GM13977 (cell line): ENCODE measurements around the gene TBX10.
"Not testable (repeated sequence)": the region's sequence is repeated elsewhere in the genome, so short reads cannot be mapped to it uniquely, and the experiment has no call there.

Source experiments
- DNase-seq: peaks from one replicate; pipeline ENCODE4 v3.0.0; 2012; ENCODE audit warnings: low spot score
- in situ Hi-C: fragments of 300-500 bp; cut with MboI; formaldehyde crosslinking; loops from one replicate; pipeline ENCODE4 v1.12.0; 2022; ENCODE audit warnings: low sequenced_read_pairs, low pct_unique_long_range_greater_than_20kb, mixed read lengths, inconsistent platforms; ENCODE audit not compliant: unreplicated experiment
- TF ChIP-seq, protein P1 (sequence below): IDR thresholded peaks from 2 replicates; pipeline ENCODE4 v1.5.1; 2012; ENCODE audit warnings: mild to moderate bottlenecking, control low read depth; ENCODE audit not compliant: insufficient read depth; ENCODE audit errors: extremely low read depth, missing control alignments

TBX10 gene

DNA sequence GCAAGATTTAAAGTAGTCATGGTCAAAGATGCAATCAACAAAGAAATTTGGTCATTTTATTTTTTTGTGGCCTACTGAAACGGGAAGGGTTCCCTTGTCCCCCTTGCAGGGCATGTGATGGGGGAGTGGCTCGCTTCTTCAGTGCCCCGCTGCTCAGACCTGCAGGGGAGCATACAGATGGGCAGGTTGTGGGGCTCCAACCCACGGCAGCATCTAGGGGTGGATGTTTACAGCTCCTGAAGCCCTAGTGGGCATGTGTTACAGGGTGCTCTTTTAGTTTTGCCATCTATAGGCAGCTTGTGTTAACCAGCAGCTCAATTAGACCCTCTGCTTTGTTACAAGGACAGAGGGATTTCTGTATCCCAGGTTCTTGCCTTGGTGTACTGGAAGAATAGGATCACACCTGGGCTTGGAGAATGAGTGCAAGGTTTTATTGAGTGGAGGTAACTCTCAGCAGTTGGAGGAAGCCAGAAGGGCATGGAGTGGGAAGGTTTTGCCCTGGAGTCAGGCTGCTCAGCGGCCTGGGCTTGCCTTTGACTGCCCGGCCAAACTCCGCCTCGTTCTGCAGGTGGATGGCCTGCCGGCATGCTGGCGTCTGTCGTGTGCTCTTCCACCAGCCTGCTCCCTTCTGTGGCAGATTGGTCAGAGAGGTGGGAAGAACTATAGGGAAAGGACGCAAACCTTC lies 46.5 kb downstream of the TBX10 start:
- no peak for DNase-seq
- TF ChIP-seq, protein P1, sequence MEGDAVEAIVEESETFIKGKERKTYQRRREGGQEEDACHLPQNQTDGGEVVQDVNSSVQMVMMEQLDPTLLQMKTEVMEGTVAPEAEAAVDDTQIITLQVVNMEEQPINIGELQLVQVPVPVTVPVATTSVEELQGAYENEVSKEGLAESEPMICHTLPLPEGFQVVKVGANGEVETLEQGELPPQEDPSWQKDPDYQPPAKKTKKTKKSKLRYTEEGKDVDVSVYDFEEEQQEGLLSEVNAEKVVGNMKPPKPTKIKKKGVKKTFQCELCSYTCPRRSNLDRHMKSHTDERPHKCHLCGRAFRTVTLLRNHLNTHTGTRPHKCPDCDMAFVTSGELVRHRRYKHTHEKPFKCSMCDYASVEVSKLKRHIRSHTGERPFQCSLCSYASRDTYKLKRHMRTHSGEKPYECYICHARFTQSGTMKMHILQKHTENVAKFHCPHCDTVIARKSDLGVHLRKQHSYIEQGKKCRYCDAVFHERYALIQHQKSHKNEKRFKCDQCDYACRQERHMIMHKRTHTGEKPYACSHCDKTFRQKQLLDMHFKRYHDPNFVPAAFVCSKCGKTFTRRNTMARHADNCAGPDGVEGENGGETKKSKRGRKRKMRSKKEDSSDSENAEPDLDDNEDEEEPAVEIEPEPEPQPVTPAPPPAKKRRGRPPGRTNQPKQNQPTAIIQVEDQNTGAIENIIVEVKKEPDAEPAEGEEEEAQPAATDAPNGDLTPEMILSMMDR: no peak
- in situ Hi-C loops: no loop called here

DNA sequence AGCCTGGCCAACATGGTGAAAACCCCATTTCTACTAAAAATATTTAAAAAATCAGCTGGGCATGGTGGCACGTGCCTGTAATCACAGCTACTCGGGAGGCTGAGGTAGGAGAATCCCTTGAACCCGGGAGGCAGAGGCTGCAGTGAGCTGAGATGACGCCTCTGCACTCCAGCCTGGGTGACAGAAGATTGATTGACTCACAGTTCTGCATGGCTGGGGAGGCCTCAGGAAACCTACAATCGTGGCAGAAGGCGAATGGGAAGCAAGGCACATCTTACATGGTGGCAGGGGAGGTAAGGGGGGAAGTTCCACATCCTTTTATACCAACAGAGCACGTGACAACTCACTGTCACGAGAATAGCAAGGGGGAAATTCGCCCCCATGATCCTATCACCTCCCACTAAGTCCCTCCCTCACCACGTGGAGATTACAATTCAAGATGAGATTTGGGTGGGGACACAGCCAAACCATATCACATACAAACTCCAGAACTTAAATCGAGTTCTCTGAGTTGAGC lies 50.6 kb downstream of the TBX10 start:
- in situ Hi-C loops, DNase-seq: not testable (repeated sequence)

DNA sequence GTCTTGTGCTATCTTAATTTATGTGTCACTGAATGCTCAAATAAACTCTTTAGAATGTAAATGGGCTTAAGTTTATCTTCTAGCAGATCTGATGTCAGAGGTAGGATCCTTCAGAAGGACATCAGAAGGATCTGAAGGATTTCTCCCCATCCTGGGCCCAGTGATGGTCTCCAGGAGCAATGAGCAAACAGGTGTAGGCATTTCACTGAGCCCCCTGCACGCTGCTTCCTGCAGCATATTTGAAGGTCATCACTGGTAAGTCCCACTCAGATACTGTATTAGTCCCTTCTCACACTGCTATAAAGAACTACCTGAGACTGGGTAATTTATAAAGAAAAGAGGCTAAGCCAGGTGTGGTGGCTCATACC lies 51.4 kb downstream of the TBX10 start:
- in situ Hi-C loops: no loop called here
- TF ChIP-seq, protein P1: no peak
- DNase-seq: no peak

DNA sequence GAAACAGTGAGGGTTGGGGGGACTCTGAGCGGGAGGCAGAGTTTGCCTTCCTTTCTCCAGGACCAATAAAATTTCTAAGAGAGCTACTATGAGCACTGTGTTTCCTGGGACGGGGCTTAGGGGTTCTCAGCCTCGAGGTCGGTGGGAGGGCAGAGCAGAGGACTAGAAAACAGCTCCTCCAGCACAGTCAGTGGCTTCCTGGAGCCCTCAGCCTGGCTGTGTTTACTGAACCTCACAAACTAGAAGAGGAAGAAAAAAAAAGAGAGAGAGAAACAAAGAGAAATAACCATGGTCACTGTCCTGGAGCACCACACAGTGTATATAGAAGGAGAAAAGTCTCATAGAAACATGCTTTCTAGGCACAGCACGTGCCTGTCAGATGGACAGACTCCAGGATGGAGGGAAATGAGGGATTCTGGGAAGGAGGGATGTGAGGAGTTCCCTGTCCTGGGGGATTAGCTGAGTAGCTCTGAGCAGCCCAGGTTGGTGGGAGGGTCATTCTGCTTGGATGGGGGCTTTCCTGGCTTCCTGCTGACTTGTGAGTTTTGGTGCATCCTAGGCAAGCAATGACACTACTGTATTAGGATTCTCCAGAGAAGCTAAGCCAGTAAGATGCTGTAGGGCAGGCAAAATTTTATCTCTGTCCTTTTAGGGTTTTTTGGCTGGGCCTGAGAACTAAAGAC lies 52.9 kb downstream of the TBX10 start:
- no peak for DNase-seq
- TF ChIP-seq, protein P1: no peak
- in situ Hi-C loops: no loop called here

DNA sequence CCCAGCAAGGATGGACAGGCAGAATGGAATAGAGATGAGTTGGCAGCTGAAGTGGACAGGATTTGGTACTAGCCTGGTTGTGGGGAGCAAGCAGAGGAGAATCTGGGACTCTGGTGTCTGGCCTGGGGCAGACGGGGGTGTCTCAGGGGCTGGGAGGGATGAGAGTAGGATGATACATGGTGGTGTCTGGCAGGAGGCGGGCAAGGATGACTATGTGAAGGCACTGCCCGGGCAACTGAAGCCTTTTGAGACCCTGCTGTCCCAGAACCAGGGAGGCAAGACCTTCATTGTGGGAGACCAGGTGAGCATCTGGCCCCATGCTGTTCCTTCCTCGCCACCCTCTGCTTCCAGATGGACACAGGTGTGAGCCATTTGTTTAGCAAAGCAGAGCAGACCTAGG lies 53.7 kb downstream of the TBX10 start:
- in situ Hi-C loops: no loop called here
- TF ChIP-seq, protein P1: no peak
- DNase-seq: no peak

DNA sequence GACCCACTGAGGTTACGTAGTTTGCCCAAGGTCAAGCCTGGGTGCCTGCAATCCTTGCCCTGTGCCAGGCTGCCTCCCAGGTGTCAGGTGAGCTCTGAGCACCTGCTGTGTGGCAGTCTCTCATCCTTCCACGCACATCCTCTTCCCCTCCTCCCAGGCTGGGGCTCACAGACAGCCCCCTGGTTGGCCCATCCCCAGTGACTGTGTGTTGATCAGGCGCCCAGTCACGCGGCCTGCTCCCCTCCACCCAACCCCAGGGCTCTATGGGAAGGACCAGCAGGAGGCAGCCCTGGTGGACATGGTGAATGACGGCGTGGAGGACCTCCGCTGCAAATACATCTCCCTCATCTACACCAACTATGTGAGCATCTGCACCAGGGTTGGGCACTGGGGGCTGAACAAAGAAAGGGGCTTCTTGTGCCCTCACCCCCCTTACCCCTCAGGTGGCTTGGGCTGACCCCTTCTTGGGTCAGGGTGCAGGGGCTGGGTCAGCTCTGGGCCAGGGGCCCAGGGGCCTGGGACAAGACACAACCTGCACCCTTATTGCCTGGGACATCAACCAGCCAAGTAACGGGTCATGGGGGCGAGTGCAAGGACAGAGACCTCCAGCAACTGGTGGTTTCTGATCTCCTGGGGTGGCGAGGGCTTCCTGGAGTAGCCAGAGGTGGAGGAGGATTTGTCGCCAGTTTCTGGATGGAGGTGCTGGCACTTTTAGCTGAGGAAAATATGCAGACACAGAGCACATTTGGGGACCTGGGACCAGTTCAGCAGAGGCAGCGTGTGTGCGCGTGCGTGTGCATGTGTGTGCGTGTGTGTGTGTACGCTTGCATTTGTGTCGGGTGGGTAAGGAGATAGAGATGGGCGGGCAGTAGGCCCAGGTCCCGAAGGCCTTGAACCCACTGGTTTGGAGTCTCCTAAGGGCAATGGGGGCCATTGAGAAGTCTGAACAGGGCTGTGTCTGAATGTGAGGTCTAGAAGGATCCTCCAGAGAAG lies 54.4 kb downstream of the TBX10 start:
- in situ Hi-C loops: no loop called here
- TF ChIP-seq, protein P1: no peak
- no peak for DNase-seq
